HG02759 (cell line): ENCODE data around the gene MORC3.

Experiments used
- ATAC-seq: cut with Tn5 transposase; IDR thresholded peaks from one replicate; pipeline ENCODE4 v1.9.1; 2021; ENCODE audit warnings: mild to moderate bottlenecking, moderate library complexity; ENCODE audit not compliant: unreplicated experiment

Gene MORC3

GRCh38 chr21:36422279-36423098 is 102.5 kb downstream of the MORC3 start:
- no peak for ATAC-seq

- no peak for ATAC-seq
Measured at GRCh38 chr21:36423771-36424433, 103.9 kb downstream of the MORC3 start.

GRCh38 chr21:36424592-36424991 is 104.6 kb downstream of the MORC3 start:
- ATAC-seq: no peak

GRCh38 chr21:36425286-36425685 is 105.3 kb downstream of the MORC3 start:
- ATAC-seq: no peak
